Tibial nerve (tissue), 4 donors: ENCODE results near the gene PRSS37. TPM values are rescaled to one million over a fixed set of nuclear protein-coding genes. Genes with fewer than 3 reads are reported as not detected.

Experiments used
- DNase-seq, 2 donors: peaks; one replicate each; pipeline ENCODE4 v3.0.0-alpha.2; 2019; ENCODE audit warnings: low spot score in 2 of 2
- H3K27ac ChIP-seq, 4 donors: fragments of 200-600 bp; sonication (generic) in 3 of 4; one replicate each; pipeline ENCODE4 v1.5.1; 2017 to 2019; ENCODE audit warnings: mild to moderate bottlenecking in 1 of 4
- H3K27me3 ChIP-seq, 2 donors: fragments of 200-600 bp; sonication (generic) in 1 of 2; one replicate each; pipeline versions ENCODE4 v1.5.1 to v1.6.0; 2017 to 2019
- H3K36me3 ChIP-seq, 3 donors: fragments of 200-600 bp; sonication (generic); one replicate each; pipeline ENCODE4 v1.5.1; 2018 to 2019
- H3K4me1 ChIP-seq, 4 donors: fragments of 200-600 bp; sonication (generic) in 3 of 4; one replicate each; pipeline ENCODE4 v1.5.1; 2017 to 2019
- H3K4me3 ChIP-seq, 4 donors: fragments of 200-600 bp; sonication (generic) in 3 of 4; one replicate each; pipeline ENCODE4 v1.5.1; 2017 to 2019; ENCODE audit warnings: mild to moderate bottlenecking in 1 of 4, moderate library complexity in 1 of 4
- H3K9me3 ChIP-seq, 4 donors: fragments of 200-600 bp; sonication (generic) in 3 of 4; one replicate each; pipeline ENCODE4 v1.5.1; 2017 to 2019
- EP300 ChIP-seq, 2 donors: sonication (generic); formaldehyde crosslinking; IDR thresholded peaks; one replicate each; pipeline ENCODE4 v1.6.1; 2017; ENCODE audit warnings: antibody characterized with exemption in 2 of 2, mild to moderate bottlenecking in 1 of 2
- POLR2A ChIP-seq, 2 donors: fragments of 450-650 bp; IDR thresholded peaks; one replicate each; pipeline ENCODE4 v1.6.1; 2017; ENCODE audit warnings: antibody characterized with exemption in 2 of 2, mild to moderate bottlenecking in 2 of 2, moderate library complexity in 2 of 2
- WGBS, 2 donors: methylation state at CpG; one replicate each; pipeline ENCODE4 v1.1.5; 2018; 5-methylcytosine and 5-hydroxymethylcytosine counted together
- total RNA-seq, 4 donors: library from RNA; depleted of rRNA; stranded (reverse); fragments of >200 nt; gene quantifications; one replicate each; pipeline ENCODE4 v1.1.0, GENCODE V29; 2016
- TF ChIP-seq, protein P1 (sequence below), 5 experiments: fragments of 200-600 bp in 3 of 5; fragments of 450-650 bp in 2 of 5; sonication (generic) in 3 of 5; IDR thresholded peaks; one replicate each; pipeline ENCODE4 v1.5.1; 2016 to 2019; ENCODE audit warnings: antibody characterized with exemption in 5 of 5, mild to moderate bottlenecking in 3 of 5, moderate library complexity in 2 of 5

The PRSS37 gene
- total RNA-seq, 4 donors from 2014 or later, result not detected

DNA sequence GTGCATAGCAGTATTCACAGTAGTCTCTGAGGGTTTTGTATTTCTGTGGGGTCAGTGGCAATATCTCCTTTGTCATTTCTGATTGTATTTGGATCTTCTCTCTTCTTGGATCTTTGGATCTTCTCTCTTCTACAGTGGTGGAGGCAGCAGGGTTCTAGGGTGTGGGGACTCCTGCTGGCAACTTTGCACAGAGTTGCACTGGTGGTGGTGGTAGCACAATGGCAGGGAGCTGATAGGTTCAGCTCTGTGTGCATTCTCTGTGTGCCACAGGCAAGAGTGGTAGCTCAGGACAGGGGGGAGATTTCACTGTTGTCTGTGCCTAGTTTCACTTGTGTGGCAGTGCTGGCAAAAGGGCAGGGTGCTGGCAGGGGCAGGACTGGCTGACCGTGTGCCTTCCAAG, 35.1 kb upstream of the PRSS37 start:
- Histone ChIP-seq H3K4me1 (no peaks in the 10 kb centered on the region), H3K9me3 (peaks cover 0 to 46% (median 0%) of the 10 kb centered on the region in 4 donors), H3K4me3 (no peak overlapping the region), H3K36me3 (no peaks in the 10 kb centered on the region), H3K27me3 (no peaks in the 10 kb centered on the region), H3K27ac (no peak overlapping the region)
- 50 to 64% methylated on average over 1 of the region's 1 CpG for WGBS, 2 donors
- DNase-seq, result no peak
- TF ChIP-seq, protein P1, sequence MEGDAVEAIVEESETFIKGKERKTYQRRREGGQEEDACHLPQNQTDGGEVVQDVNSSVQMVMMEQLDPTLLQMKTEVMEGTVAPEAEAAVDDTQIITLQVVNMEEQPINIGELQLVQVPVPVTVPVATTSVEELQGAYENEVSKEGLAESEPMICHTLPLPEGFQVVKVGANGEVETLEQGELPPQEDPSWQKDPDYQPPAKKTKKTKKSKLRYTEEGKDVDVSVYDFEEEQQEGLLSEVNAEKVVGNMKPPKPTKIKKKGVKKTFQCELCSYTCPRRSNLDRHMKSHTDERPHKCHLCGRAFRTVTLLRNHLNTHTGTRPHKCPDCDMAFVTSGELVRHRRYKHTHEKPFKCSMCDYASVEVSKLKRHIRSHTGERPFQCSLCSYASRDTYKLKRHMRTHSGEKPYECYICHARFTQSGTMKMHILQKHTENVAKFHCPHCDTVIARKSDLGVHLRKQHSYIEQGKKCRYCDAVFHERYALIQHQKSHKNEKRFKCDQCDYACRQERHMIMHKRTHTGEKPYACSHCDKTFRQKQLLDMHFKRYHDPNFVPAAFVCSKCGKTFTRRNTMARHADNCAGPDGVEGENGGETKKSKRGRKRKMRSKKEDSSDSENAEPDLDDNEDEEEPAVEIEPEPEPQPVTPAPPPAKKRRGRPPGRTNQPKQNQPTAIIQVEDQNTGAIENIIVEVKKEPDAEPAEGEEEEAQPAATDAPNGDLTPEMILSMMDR (IDR thresholded peaks at IDR 0.05), result no peak
- TF ChIP-seq POLR2A (IDR thresholded peaks at IDR 0.05) (no peak), EP300 (IDR thresholded peaks at IDR 0.05) (no peak)

DNA sequence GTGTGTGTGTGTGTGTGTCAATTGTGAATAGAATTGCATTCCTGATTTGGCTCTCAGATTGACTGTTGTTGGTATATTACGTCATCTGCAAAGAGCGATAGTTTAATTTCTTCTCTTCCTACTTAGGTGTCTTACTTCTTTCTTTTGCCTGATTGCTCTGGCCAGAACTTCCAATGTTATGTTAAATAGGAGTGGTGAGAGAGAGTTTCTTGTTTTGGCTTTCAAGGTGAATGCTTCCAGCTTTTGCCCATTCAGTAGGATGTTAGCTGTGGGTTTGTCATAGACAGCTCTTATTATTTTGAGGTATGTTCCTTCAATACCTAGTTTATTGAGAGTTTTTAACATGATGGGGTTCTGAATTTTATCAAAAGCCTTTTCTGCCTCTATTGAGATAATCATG, 34.2 kb upstream of the PRSS37 start:
- TF ChIP-seq, protein P1 (IDR thresholded peaks at IDR 0.05), result no peak
- TF ChIP-seq POLR2A (IDR thresholded peaks at IDR 0.05) (no peak), EP300 (IDR thresholded peaks at IDR 0.05) (no peak)
- no peaks in the 10 kb centered on the region for H3K27me3 ChIP-seq
- H3K36me3 ChIP-seq, result no peaks in the 10 kb centered on the region
- no peaks in the 10 kb centered on the region for H3K4me1 ChIP-seq
- DNase-seq, result no peak
- peaks cover 0 to 43% (median 0%) of the 10 kb centered on the region in 4 donors for H3K9me3 ChIP-seq
- H3K4me3 ChIP-seq, result no peak overlapping the region
- H3K27ac ChIP-seq, result no peak overlapping the region
- 77 to 85% methylated on average over 2 of the region's 2 CpGs for WGBS, 2 donors

DNA sequence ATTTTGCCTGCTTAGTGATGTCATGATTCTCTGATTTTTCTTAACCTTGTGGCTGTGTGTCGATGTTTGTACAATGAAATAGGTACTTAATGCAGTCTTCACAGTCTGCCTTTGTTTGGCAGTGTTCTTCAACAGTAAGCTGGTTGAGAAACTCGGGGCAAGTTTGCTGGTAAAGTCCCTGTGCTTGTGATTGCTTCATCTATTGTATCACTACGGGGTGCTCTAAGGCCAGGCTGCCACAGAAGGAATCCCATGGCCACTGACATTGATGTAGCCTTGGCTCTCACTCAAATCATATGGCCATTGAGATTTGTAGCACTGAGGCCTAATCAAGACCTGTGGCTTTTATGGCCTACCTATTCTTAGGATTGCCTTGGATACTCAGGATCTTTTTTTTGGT, 33.5 kb upstream of the PRSS37 start:
- Histone ChIP-seq H3K4me3 (no peak overlapping the region), H3K36me3 (no peaks in the 10 kb centered on the region), H3K27ac (no peak overlapping the region), H3K9me3 (peaks cover 0 to 42% (median 0%) of the 10 kb centered on the region in 4 donors), H3K27me3 (no peaks in the 10 kb centered on the region), H3K4me1 (no peaks in the 10 kb centered on the region)
- WGBS, 2 donors, result 53 to 63% methylated on average over 3 of the region's 3 CpGs
- TF ChIP-seq EP300 (IDR thresholded peaks at IDR 0.05) (no peak), POLR2A (IDR thresholded peaks at IDR 0.05) (no peak)
- TF ChIP-seq, protein P1 (IDR thresholded peaks at IDR 0.05), result no peak
- no peak for DNase-seq

DNA sequence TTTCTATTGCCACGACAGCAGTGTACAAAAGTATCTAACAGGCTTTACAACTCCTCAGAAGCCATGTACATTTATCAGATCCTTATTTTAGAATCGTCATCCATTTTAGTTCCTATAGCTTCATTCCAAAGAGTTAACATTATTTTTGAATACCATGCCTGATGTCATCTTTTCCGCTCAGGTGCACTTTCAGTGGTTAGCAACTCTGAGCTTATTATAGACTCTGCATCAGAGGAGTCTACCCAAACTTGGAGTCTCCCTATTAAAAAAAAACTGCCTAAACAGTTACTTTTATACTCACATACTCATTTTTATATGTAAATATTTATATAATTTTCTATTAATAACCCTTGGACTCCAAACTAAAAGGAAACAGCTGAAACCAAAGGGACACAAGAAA, 31.6 kb upstream of the PRSS37 start:
- Histone ChIP-seq H3K4me3 (no peak overlapping the region), H3K9me3 (peaks cover 0 to 44% (median 0%) of the 10 kb centered on the region in 4 donors), H3K36me3 (no peaks in the 10 kb centered on the region), H3K27ac (no peak overlapping the region), H3K27me3 (no peaks in the 10 kb centered on the region), H3K4me1 (no peaks in the 10 kb centered on the region)
- TF ChIP-seq, protein P1 (IDR thresholded peaks at IDR 0.05), result no peak
- TF ChIP-seq POLR2A (IDR thresholded peaks at IDR 0.05) (no peak), EP300 (IDR thresholded peaks at IDR 0.05) (no peak)
- 91 to 92% methylated on average over 3 of the region's 3 CpGs for WGBS, 2 donors
- DNase-seq, result no peak

DNA sequence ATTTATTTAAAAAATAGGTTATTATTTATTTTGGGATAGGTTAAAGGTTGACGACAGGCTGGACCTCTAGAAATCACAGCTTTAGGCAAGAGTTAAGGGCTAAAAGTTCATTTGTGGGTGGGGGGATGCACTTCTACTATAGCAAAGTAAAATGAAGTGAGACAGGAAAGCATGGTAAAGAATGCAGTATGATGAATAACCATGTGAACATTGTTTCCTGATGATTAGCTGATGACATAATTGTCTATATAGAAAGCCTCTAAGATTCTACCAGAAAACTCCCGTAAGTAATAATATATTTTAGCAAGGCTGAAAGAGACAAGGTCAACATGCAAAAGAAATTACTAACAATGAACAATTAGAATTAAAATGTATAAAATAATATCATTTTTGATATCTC, 25.7 kb upstream of the PRSS37 start:
- DNase-seq, result no peak
- Histone ChIP-seq H3K27ac (no peak overlapping the region), H3K4me3 (no peak overlapping the region), H3K9me3 (peaks cover 0 to 33% (median 0%) of the 10 kb centered on the region in 4 donors), H3K27me3 (no peaks in the 10 kb centered on the region), H3K4me1 (no peaks in the 10 kb centered on the region), H3K36me3 (peaks cover 0 to 3% (median 0%) of the 10 kb centered on the region in 3 donors)
- 69% methylated on average over 2 of the region's 2 CpGs for WGBS, 2 donors
- no peak for TF ChIP-seq POLR2A (IDR thresholded peaks at IDR 0.05)
- TF ChIP-seq EP300 (IDR thresholded peaks at IDR 0.05), result no peak
- TF ChIP-seq, protein P1 (IDR thresholded peaks at IDR 0.05), result no peak
